Neural crest cell (in vitro differentiated cells): ENCODE data around the gene RBM19. TPM values are rescaled to one million over a fixed set of nuclear protein-coding genes. Genes with fewer than 3 reads are reported as not detected.
"Not testable (repeated sequence)": the region's sequence is repeated elsewhere in the genome, so short reads cannot be mapped to it uniquely, and the experiment has no call there.

ENCODE experiments used
- DNase-seq: peaks from one replicate; pipeline ENCODE4 v3.0.0; 2021; ENCODE audit warnings: low read depth, mixed read lengths, low spot score
- H3K27ac Mint-ChIP-seq: one replicate; pipeline ENCODE4 v1.8.0; 2021; ENCODE audit warnings: mild to moderate bottlenecking, mixed read lengths; ENCODE audit not compliant: unreplicated experiment
- H3K27me3 Mint-ChIP-seq: 2 replicates; pipeline ENCODE4 v1.8.0; 2021; ENCODE audit warnings: low read depth, mild to moderate bottlenecking, mixed read lengths
- H3K36me3 Mint-ChIP-seq: 2 replicates; pipeline ENCODE4 v1.8.0; 2021; ENCODE audit warnings: low read depth, mild to moderate bottlenecking, mixed read lengths
- H3K4me1 Mint-ChIP-seq: 2 replicates; pipeline ENCODE4 v1.8.0; 2021; ENCODE audit warnings: mixed read lengths
- H3K4me3 Mint-ChIP-seq: one replicate; pipeline ENCODE4 v1.8.0; 2021; ENCODE audit warnings: mild to moderate bottlenecking, mixed read lengths
- H3K9me3 Mint-ChIP-seq: 2 replicates; pipeline ENCODE4 v1.8.0; 2021; ENCODE audit warnings: mixed read lengths
- total RNA-seq: library from RNA; stranded (reverse); gene quantifications from 2 replicates; pipeline ENCODE4 v1.2.1, GENCODE V29; 2021
- TF ChIP-seq, protein P1 (sequence below): fragments of 200-600 bp; sonication (generic); conservative IDR thresholded peaks from 2 replicates; pipeline ENCODE4 v1.5.0; 2021; ENCODE audit warnings: antibody characterized with exemption, mild to moderate bottlenecking

The RBM19 gene
- total RNA-seq, 1 donor from 2014 or later: 42.6 TPM

DNA sequence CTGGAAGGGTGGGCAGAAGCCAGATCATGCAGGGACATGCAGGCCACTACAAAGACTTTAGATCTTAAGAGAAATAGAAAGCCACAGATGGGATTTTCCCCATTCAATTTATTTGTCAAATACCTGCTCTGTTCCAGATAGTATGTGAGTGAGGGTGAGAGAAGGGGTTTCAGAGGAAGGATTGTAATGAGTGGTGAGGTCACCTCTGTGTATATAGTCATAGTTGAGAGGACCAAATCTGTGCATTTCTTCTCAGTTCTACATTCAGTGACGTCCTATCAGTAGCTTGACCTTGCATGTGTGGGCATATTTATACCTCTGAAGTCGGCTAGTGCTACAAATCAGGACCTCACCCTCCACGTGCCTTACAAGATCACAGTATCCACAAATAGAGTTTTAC, 31.2 kb upstream of the RBM19 start:
- Mint-ChIP-seq H3K27ac (no peak overlapping the region), H3K36me3 (no peaks in the 10 kb centered on the region), H3K27me3 (peaks cover 97% of the 10 kb centered on the region), H3K9me3 (no peaks in the 10 kb centered on the region), H3K4me1 (no peaks in the 10 kb centered on the region), H3K4me3 (no peak overlapping the region)
- DNase-seq: no peak
- TF ChIP-seq, protein P1, sequence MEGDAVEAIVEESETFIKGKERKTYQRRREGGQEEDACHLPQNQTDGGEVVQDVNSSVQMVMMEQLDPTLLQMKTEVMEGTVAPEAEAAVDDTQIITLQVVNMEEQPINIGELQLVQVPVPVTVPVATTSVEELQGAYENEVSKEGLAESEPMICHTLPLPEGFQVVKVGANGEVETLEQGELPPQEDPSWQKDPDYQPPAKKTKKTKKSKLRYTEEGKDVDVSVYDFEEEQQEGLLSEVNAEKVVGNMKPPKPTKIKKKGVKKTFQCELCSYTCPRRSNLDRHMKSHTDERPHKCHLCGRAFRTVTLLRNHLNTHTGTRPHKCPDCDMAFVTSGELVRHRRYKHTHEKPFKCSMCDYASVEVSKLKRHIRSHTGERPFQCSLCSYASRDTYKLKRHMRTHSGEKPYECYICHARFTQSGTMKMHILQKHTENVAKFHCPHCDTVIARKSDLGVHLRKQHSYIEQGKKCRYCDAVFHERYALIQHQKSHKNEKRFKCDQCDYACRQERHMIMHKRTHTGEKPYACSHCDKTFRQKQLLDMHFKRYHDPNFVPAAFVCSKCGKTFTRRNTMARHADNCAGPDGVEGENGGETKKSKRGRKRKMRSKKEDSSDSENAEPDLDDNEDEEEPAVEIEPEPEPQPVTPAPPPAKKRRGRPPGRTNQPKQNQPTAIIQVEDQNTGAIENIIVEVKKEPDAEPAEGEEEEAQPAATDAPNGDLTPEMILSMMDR: no peak

DNA sequence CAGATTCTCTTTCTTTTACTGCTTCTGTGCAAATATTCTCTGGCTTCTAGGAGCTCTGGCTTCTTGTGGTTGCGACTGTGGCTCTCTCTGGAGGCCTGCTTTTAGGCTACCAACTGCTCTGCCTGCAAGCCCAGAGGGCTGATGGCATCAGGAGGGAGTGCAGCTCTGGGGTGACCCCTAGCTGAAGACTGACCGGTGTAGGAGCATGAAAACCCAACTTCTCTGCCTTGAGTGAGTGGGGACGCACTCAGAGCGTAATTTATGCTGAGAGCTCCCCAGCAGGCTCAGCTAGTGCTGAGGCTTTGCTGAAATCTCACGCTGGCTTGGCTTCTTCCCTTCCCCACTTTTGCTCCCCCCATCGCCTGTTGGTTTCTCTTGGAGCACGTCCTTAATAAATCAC, 29.9 kb upstream of the RBM19 start:
- H3K27me3 Mint-ChIP-seq: peaks cover 97% of the 10 kb centered on the region
- H3K4me1 Mint-ChIP-seq: no peaks in the 10 kb centered on the region
- TF ChIP-seq, protein P1: no peak
- no peak for DNase-seq
- no peaks in the 10 kb centered on the region for H3K9me3 Mint-ChIP-seq
- H3K4me3 Mint-ChIP-seq: no peak overlapping the region
- H3K36me3 Mint-ChIP-seq: no peaks in the 10 kb centered on the region
- no peak overlapping the region for H3K27ac Mint-ChIP-seq

DNA sequence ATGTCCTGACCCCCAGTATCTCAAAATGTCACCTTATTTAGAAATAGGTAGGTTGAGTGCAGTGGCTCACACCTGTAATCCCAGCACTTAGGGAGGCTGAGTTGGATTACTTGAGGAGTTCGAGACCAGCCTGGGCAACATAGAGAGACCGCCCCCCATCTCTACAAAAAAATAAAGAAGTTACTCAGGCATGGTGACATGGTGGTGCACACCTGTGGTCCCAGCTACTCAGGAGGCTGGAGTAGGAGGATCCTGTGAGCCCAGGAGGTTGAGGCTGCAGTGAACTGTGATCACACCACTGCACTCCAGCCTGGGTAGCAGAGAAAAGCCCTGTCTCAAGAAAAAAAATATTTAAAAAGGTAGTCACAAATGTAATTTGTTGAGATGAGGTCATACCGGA, 27.9 kb upstream of the RBM19 start:
- Mint-ChIP-seq H3K4me3 (no peak overlapping the region), H3K4me1 (no peaks in the 10 kb centered on the region), H3K9me3 (no peaks in the 10 kb centered on the region), H3K36me3 (no peaks in the 10 kb centered on the region), H3K27ac (no peak overlapping the region), H3K27me3 (peaks cover 97% of the 10 kb centered on the region)
- no peak for DNase-seq
- TF ChIP-seq, protein P1: no peak

DNA sequence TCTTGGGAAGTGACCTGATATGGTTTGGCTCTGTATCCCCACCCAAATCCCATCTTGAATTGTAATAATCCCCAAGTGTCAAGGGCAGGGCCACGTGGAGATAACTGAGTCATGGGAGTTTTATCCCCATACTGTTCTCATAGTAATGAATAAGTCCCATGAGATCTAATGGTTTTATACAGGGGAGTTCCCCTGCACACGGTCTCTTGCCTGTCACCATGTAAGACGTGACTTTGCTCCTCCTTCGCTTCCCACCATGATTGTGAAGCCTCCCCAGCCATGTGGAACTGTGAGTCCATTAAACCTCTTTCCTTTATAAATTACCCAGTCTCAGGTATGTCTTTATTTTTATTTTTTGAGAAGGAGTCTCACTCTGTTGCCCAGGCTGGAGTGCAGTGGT, 26.6 kb upstream of the RBM19 start:
- H3K27me3 Mint-ChIP-seq: peaks cover 98% of the 10 kb centered on the region
- not testable (repeated sequence) for DNase-seq, H3K36me3 Mint-ChIP-seq, H3K4me3 Mint-ChIP-seq, H3K27ac Mint-ChIP-seq, H3K4me1 Mint-ChIP-seq, H3K9me3 Mint-ChIP-seq

DNA sequence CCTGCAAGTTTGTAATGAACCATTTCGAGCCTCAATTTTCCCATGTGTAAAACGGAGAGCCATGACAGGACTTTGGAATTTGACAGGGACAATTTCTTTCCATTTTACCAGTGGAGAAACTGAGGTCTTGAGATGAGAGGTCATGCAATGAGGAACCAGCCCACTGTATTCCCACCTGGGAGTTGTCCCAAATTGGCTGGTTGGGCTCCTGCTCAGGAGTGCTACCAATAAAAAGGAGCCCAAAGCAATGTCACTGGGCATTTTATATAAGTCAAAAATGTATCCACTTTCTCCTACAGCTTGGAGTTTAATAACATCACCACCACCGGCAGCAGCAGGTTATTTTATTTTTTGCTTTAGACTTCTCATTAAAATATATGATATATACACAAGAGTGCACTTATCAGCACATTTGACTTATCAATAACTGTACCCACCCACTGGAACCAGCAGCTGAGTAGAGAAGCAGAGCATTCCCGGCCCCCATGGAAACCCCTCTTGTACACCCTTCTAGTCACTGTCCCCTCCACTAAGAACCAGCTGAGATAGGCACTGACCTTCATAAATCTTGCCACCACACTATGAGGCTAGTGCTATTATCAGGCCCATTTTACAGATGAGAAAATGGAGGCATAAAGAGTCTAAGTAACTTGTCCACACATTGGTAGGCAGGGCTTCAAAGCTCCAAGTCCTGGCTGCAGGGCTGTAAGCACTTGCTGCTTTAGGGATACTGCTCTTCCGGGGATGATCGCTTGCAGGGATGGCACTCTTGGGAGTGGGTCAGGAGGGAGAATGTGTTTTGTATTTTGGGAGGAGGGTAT, 25.3 kb upstream of the RBM19 start:
- TF ChIP-seq, protein P1: no peak
- Mint-ChIP-seq H3K4me3 (no peak overlapping the region), H3K27me3 (peaks cover 98% of the 10 kb centered on the region), H3K4me1 (no peaks in the 10 kb centered on the region), H3K27ac (no peak overlapping the region), H3K9me3 (no peaks in the 10 kb centered on the region), H3K36me3 (no peaks in the 10 kb centered on the region)
- DNase-seq: no peak
